Smooth muscle cell (in vitro differentiated cells): Measurements from ENCODE around the gene GNGT1. TPM values are rescaled to one million over a fixed set of nuclear protein-coding genes. Genes with fewer than 3 reads are reported as not detected.
A peak's percentile ranks its signal among the peaks of the same experiment; 100 is the strongest.

Experiments used
- DNase-seq: peaks from one replicate; lab custom pipeline; 2025; ENCODE audit not compliant: unreplicated experiment; lab: John Stamatoyannopoulos, UW
- H2AFZ ChIP-seq: fragments of 200-600 bp; sonication (generic); 2 replicates; pipeline ENCODE4 v1.6.0; 2016; ENCODE audit warnings: antibody characterized with exemption, low read depth, mild to moderate bottlenecking
- H3F3A ChIP-seq: fragments of 200-600 bp; sonication (generic); 2 replicates; pipeline ENCODE4 v1.6.0; 2017; ENCODE audit warnings: antibody characterized with exemption, low read depth
- H3K27ac ChIP-seq: fragments of 200-600 bp; sonication (generic); 2 replicates; pipeline ENCODE4 v1.5.1; 2016; ENCODE audit warnings: low read depth, mild to moderate bottlenecking
- H3K27me3 ChIP-seq: fragments of 200-600 bp; sonication (generic); 2 replicates; pipeline ENCODE4 v1.6.1; 2016; ENCODE audit warnings: low read depth, mild to moderate bottlenecking
- H3K36me3 ChIP-seq: fragments of 200-600 bp; sonication (generic); 2 replicates; pipeline ENCODE4 v1.5.1; 2016; ENCODE audit warnings: low read depth
- H3K4me1 ChIP-seq: fragments of 200-600 bp; sonication (generic); 2 replicates; pipeline ENCODE4 v1.5.1; 2016; ENCODE audit warnings: low read depth
- H3K4me2 ChIP-seq: fragments of 200-600 bp; sonication (generic); 2 replicates; pipeline ENCODE4 v1.6.0; 2016; ENCODE audit warnings: mild to moderate bottlenecking
- H3K4me3 ChIP-seq: fragments of 200-600 bp; sonication (generic); 2 replicates; pipeline ENCODE4 v1.5.1; 2016; ENCODE audit warnings: mild to moderate bottlenecking
- H3K79me2 ChIP-seq: fragments of 200-600 bp; sonication (generic); 2 replicates; pipeline ENCODE4 v1.6.0; 2016; ENCODE audit warnings: low read depth, mild to moderate bottlenecking
- H3K9ac ChIP-seq: fragments of 200-600 bp; sonication (generic); 2 replicates; pipeline ENCODE4 v1.6.0; 2016; ENCODE audit warnings: low read depth
- H3K9me3 ChIP-seq: fragments of 200-600 bp; sonication (generic); replicated peaks from 2 replicates; pipeline ENCODE4 v1.5.1; 2016; ENCODE audit warnings: low read depth
- H4K20me1 ChIP-seq: fragments of 200-600 bp; sonication (generic); 2 replicates; pipeline ENCODE4 v1.6.0; 2016; ENCODE audit warnings: low read depth
- WGBS: methylation state at CpG from one replicate; pipeline ENCODE4 v1.1.7; 2016; ENCODE audit warnings: low lambda C conversion rate; 5-methylcytosine and 5-hydroxymethylcytosine counted together
- polyA plus RNA-seq: library from polyadenylated mRNA; unstranded; fragments of >200 nt; fragmentation: Nextera tagmentation; extraction: Ambion mirVana; gene quantifications from 2 replicates; pipeline ENCODE4 v1.2.1, GENCODE V29; 2016
- total RNA-seq: library from RNA; depleted of rRNA; stranded (reverse); fragments of >200 nt; gene quantifications from 2 replicates; pipeline ENCODE4 v1.2.3, GENCODE V29; 2014
- TF ChIP-seq, protein P1 (sequence below): fragments of 200-600 bp; sonication (generic); IDR thresholded peaks from 2 replicates; pipeline ENCODE4 v1.5.1; 2017; ENCODE audit warnings: borderline replicate concordance, mild to moderate bottlenecking, antibody characterized with exemption; ENCODE audit not compliant: insufficient read depth, poor library complexity, severe bottlenecking

Gene GNGT1
- total and polyA plus RNA-seq, 2 experiments from 2014 or later, result not detected

DNA sequence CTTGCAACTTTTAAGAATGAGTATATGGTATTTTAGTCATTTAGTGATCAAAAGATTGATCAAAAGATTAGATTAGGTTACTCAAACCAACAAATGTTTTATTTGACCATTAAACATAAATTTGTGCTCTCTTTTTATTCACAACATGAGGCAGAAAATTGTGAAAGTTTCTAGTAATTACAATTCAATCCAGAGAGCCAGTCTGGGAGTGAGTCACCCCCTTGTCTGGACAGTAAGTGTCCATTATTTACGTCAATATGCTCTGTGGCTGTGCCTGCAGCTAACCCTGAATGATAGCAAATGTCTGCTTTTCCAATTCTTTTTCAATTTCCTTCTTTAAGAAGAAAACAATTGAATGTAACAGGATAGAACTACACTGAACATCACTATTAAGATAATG, 43.1 kb downstream of the GNGT1 start:
- Histone ChIP-seq H3K27ac (peak overlapping the region; percentile 94), H3K4me3 (no peak overlapping the region), H3K79me2 (no peaks in the 10 kb centered on the region), H2AFZ (peak overlapping the region; percentile 68), H3K4me1 (peaks cover 15% of the 10 kb centered on the region), H3K27me3 (no peaks in the 10 kb centered on the region), H4K20me1 (no peaks in the 10 kb centered on the region), H3K9me3 (no peaks in the 10 kb centered on the region), H3F3A (peaks cover 11% of the 10 kb centered on the region), H3K36me3 (no peaks in the 10 kb centered on the region), H3K9ac (peak overlapping the region; percentile 78), H3K4me2 (peak overlapping the region; percentile 62)
- 0% methylated on average over 1 of the region's 1 CpG for WGBS
- TF ChIP-seq, protein P1, sequence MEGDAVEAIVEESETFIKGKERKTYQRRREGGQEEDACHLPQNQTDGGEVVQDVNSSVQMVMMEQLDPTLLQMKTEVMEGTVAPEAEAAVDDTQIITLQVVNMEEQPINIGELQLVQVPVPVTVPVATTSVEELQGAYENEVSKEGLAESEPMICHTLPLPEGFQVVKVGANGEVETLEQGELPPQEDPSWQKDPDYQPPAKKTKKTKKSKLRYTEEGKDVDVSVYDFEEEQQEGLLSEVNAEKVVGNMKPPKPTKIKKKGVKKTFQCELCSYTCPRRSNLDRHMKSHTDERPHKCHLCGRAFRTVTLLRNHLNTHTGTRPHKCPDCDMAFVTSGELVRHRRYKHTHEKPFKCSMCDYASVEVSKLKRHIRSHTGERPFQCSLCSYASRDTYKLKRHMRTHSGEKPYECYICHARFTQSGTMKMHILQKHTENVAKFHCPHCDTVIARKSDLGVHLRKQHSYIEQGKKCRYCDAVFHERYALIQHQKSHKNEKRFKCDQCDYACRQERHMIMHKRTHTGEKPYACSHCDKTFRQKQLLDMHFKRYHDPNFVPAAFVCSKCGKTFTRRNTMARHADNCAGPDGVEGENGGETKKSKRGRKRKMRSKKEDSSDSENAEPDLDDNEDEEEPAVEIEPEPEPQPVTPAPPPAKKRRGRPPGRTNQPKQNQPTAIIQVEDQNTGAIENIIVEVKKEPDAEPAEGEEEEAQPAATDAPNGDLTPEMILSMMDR, result no peak
- DNase-seq, result no peak

DNA sequence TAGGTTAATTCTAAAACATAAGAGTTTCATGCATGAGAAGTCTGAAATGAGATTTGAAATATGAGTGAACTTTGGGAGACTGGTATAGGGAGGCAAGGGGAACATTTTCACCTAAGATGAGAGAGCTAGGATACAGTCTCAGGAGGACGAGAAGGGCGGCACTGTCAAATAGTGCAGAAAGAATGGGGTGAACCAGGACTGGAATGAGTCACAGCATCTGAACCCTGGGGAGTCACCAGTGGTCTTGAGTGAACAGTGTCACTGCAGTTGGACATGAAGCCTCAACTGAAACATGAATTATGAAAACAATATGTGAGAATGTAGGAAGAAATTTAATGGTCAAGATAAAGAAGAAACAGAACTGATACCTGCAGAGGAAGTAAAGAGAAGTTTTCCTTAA, 48.9 kb downstream of the GNGT1 start:
- Histone ChIP-seq H3K27me3 (no peaks in the 10 kb centered on the region), H3K79me2 (no peaks in the 10 kb centered on the region), H3K4me2 (no peak overlapping the region), H3K27ac (no peak overlapping the region), H3K36me3 (no peaks in the 10 kb centered on the region), H4K20me1 (no peaks in the 10 kb centered on the region), H3K9ac (no peak overlapping the region), H3K9me3 (no peaks in the 10 kb centered on the region), H3F3A (no peaks in the 10 kb centered on the region), H2AFZ (no peak overlapping the region), H3K4me3 (no peak overlapping the region), H3K4me1 (no peaks in the 10 kb centered on the region)
- WGBS, result 86% methylated on average over 2 of the region's 2 CpGs
- DNase-seq, result no peak
- TF ChIP-seq, protein P1, result no peak

DNA sequence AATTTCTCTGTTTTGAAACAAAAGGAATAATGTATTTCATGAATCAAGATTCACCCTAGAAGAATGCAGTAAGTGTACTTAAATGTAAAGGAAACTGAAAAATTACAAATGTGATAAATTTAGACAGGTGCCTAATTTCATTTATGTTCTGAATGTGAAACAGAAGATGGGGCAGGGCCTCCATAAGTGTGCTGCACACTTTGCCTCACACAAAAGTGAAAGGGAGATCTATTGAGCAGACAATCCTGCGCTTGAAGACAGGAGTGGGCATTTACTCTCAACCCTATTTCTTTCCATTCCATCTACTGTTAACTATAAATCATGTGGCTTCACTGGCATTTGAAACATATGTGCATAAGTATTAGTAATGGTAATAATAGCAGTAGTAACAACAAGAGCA, 51.4 kb downstream of the GNGT1 start:
- no peak overlapping the region for H3K9ac ChIP-seq
- H3K27me3 ChIP-seq, result no peaks in the 10 kb centered on the region
- no peak overlapping the region for H3K27ac ChIP-seq
- H3F3A ChIP-seq, result no peaks in the 10 kb centered on the region
- no peak for DNase-seq
- no peak overlapping the region for H2AFZ ChIP-seq
- TF ChIP-seq, protein P1, result no peak
- no peaks in the 10 kb centered on the region for H3K79me2 ChIP-seq
- no peak overlapping the region for H3K4me2 ChIP-seq
- no peaks in the 10 kb centered on the region for H3K36me3 ChIP-seq
- H4K20me1 ChIP-seq, result no peaks in the 10 kb centered on the region
- no peaks in the 10 kb centered on the region for H3K9me3 ChIP-seq
- no peak overlapping the region for H3K4me3 ChIP-seq
- no peaks in the 10 kb centered on the region for H3K4me1 ChIP-seq
- 100% methylated on average over 1 of the region's 1 CpG for WGBS

DNA sequence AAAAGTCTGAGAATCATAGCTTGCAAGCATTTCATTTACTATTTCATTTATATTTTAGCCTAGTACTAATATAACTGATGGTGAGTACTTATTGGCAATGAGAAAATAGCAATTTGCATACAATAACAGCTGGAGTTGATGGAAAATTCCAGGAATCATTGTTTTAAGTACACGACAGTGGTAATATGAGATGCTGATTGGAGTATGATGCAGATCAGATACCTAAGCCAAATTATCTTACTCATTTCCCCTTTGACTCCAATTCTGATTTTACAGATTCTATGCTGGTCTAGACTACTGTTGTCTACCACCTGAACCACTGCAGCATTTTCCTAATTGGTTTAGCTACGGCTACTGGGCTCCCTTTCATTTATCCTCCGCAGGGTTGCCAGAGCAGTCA, 51.8 kb downstream of the GNGT1 start:
- H2AFZ ChIP-seq, result no peak overlapping the region
- WGBS, result 88% methylated on average over 3 of the region's 3 CpGs
- H3K4me2 ChIP-seq, result no peak overlapping the region
- H3K27me3 ChIP-seq, result no peaks in the 10 kb centered on the region
- no peaks in the 10 kb centered on the region for H4K20me1 ChIP-seq
- no peaks in the 10 kb centered on the region for H3K4me1 ChIP-seq
- no peak for DNase-seq
- no peaks in the 10 kb centered on the region for H3F3A ChIP-seq
- no peaks in the 10 kb centered on the region for H3K79me2 ChIP-seq
- H3K4me3 ChIP-seq, result no peak overlapping the region
- H3K27ac ChIP-seq, result no peak overlapping the region
- no peaks in the 10 kb centered on the region for H3K9me3 ChIP-seq
- H3K9ac ChIP-seq, result no peak overlapping the region
- no peaks in the 10 kb centered on the region for H3K36me3 ChIP-seq
- TF ChIP-seq, protein P1, result no peak
